Hematopoietic multipotent progenitor cell treated with erythropoietin and hydrocortisone succinate and interleukin-3 and kit ligand, for 4 days (in vitro differentiated cells): ENCODE data around the gene S100A6.

Source experiments
- DNase-seq: peaks from one replicate; pipeline ENCODE4 v3.0.0-alpha.2; 2015

The S100A6 gene

DNA sequence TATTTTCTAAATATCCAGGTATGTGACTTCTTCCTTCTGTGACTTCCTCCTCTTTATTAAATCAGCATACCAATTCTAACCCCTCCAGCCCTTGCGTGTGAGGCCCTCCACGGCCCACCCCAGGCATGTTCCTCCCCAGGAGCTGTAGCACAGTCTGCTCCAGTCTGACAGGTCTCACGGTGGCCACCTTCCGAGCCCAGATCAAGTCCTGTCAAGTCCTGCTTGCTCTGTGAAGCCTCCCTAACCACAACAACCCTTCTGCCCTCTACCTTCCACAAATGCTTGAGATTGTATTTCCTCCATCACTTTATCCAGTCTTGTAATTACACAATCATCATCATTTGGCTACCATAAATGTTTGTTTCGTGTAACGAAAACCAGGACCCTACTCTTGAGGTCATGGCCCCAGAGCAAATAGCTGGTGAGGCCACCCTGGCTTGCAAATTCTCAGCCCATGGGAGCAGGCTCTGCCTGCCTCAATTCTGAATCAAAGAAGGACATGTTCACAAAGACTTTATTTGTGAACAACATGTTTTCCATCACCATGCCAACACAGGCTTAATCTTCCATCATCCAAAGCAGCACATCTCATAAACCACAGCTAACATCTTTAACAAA, 42.3 kb downstream of the S100A6 start:
- DNase-seq: no peak

DNA sequence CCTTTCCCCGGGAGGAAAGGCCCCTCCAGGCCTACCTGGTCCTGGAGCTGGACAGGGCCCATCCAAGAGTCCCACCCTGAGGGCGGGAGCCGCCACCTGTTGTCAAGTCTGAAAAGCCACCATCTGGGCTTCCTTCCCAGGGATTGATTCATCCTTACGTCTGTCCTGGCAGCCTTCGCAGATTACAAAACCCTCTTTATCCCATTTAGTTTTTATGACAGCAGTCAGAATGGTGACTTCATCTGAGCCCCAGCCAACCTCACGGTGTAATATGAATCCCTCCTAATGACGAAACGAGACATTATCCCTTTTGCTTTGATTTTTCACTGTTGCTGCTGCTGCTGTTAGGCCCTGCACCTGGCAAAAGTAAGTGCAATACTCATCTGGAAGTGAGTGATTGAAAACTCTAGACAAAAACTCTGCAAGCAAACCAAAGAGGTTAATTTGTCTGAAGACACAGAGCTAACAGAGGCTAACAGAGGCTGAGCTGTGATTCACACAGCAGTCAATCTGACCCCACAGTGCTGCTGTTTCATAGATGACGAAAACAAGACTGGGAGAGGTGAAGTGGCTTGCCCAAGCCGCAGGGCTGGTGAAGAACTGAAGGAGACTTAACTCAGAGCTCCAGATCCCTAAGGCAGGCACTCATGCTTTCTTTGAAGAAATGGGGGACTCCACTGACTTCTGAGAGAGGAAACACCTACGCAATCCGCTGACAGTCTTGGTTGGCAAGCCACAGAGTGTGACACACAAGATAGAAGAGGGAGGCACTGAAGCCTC, 45.3 kb downstream of the S100A6 start:
- peak; percentile 77 for DNase-seq

DNA sequence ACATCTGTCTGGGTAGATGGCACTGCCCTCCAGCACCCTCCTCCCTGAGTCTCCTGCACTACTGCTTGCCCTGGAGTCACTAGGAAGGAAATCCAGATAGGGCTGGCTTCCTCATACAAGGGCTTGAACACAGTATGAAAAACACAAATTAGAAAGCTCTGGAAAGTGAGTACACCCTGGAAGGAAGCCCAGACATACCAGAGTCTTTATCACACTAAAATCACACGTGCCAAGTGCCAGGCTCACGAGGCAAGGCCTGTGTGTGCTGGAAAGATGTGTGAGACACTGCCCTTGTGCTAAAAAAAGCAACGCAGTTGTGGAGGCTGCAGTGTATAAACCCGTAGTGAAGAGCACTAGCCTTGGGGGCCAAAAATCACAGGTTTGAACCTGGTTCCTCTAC, 47.1 kb downstream of the S100A6 start:
- peak; percentile 61 for DNase-seq

- DNase-seq: no peak
These were observed 48.1 kb downstream of the S100A6 start for GRCh38 chr1:153487707-153488106.

DNA sequence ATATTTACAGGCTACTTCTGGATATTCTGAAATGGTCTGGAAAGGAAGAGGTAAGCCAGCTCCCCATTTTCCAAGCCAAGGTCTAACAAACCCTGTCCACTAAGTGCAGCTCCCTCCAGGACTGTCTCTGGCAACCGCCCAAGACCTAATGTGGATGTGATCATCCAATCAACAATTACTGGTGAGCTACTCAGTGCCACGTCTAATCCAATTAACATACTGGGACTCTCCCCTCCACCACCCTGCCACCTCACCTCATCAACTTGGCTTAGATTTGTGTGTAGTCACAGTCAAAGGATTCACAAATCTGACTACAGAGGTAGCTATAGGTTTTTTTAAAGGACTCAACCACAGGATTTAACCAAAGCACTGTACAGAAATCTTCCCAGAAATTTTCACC, 49.9 kb downstream of the S100A6 start:
- DNase-seq: no peak
